ENCODE results near the gene FAM120C. TPM values are rescaled to one million over a fixed set of nuclear protein-coding genes. Genes with fewer than 3 reads are reported as not detected.

FAM120C gene, protein sequence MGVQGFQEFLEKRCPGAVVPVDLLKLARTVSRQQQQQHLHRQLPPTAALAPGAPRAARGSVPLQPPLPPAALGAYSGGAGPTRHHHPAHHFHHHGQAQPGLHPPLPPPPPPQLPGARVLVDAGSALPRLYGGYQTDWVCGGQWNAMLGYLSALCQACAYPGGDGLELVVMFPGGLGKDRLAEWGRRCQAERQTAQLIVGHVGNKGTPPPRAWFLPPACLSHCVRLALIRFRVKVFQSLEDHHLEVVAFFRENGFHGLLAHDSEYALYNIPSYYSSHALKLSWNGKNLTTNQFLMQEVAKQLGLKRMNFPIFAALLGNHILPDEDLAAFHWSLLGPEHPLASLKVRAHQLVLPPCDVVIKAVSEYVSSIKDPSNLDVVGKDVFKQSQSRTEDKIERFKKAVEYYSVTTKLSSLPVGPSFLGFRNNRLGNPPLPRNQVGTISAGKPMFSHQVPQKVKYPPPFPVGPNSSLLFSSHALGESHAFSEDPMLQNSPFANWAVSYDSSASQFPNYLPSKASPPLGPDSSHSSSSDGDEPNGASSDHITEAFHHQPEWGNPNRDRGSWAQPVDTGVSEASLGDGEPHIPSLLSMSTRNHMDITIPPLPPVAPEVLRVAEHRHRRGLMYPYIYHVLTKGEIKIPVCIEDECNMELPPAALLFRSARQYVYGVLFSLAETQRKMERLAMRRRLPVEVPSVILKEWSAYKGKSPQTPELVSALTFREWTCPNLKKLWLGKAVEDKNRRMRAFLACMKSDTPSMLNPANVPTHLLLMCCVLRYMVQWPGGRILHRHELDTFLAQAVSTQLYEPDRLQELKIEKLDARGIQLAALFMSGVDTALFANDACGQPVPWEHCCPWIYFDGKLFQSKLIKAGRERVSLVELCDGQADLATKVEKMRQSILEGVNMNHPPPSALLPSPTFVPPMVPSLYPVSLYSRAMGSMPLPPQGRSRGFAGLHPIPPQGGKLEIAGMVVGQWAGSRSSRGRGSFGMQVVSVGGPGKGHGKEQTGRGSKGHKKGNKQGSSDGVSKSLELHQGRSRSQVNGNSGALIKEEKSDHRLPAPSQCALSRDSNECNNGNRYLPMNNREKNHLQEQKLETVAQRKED
- polyA plus RNA-seq (2013, experiment 1 of 2) = 5.6 TPM
- polyA plus RNA-seq (2013, experiment 2 of 2) = 4.3 TPM

DNA sequence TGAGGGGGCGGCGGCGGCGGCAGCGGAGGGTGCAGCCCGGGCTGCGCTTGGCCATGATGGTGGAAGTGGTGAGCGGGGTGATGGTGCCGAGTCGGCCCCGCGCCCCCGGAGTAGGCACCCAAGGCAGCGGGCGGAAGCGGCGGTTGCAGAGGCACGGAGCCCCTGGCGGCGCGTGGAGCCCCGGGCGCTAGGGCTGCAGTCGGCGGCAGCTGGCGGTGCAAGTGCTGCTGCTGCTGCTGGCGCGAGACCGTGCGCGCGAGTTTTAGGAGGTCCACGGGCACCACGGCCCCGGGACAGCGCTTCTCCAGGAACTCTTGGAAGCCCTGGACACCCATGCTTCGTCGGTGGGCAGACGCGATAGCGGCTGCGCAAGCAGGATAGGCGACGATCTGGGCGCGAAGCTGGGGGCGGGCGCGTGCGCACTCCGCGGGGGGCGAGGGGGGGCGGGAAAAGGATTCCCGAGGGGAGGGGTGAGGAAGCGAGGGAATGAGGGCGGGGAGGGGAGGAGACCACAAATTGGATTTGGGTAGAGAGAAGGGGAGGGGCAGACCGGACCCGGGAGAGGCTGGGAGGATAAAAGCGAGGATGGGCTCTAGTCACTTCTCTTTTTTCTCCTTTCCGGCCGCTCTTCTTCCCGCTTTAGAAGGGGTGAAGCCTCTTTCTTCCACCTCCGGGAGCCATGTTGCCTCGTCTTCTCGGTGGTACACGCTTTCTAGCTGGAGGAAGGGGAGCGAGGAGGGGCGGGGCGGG is at the start of gene FAM120C:
Gene FAM120C, minus strand, starts transcription at position 391 of the 750 bp plus-strand sequence. Its CDS starts 56 bp downstream, at position 335.
- Histone ChIP-seq H3K4me3 (ENCODE audit: extremely low read depth, insufficient read depth, low read length, poor library complexity, severe bottlenecking) (peak within 1 kb of the TSS; percentile 63), H3K4me1 (ENCODE audit: control insufficient read depth, insufficient read depth, low read length, poor library complexity, severe bottlenecking) (peaks cover 4% of the 10 kb centered on the region), H3K9me3 (ENCODE audit: control insufficient read depth, low read length) (no peaks in the 10 kb centered on the region), H3K36me3 (ENCODE audit: control insufficient read depth, insufficient read depth, low read length) (no peaks in the 10 kb centered on the region), H3K27ac (ENCODE audit: low read depth, low read length, severe bottlenecking) (peak within 1 kb of the TSS; percentile 73)
- WGBS, 2 experiments (ENCODE audit: insufficient coverage in 2 of 2) = 0 to 2% methylated on average over 13 to 16 of the region's 70 CpGs

DNA sequence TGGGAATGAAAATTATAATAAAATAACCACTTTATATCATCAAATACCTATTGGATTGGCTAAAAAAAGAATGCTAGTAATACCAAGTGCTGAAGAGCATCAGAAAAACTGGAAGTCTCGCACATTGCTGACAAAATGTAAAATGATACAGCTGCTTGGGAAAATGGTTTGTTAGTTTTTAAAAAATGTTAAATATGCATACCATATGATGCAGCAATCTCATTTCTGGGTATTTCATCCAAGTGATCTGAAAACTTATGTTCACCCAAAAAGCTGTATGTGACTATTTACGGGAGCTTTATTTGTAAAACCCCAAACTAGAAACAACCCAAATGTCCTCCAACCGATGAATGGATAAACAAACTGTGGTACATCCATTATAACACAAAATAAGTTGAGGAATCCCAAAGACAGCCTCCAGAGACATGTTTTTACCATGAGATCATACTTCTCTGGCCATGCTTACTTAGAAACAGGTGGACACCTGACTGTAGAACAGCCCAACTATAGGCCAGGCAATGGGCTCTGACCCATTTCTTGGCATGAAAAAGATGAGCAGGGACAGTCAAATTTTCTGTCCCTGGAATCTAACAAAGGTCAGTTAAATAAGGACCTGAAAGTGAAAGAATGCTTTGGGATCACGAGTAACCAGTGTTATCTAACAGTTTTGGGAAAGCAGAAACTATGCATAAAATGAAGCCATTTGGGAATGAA is 47.5 kb upstream of the FAM120C start:
- H3K36me3 ChIP-seq (ENCODE audit: control insufficient read depth, insufficient read depth, low read length) = peaks cover 3% of the 10 kb centered on the region
- H3K9me3 ChIP-seq (ENCODE audit: control insufficient read depth, low read length) = no peaks in the 10 kb centered on the region
- H3K27ac ChIP-seq (ENCODE audit: low read depth, low read length, severe bottlenecking) = no peak overlapping the region
- H3K4me1 ChIP-seq (ENCODE audit: control insufficient read depth, insufficient read depth, low read length, poor library complexity, severe bottlenecking) = no peaks in the 10 kb centered on the region
- 100% methylated on average over 2 of the region's 4 CpGs; no CpG with 5 or more reads in 1 of the 2 experiments for WGBS, 2 experiments (ENCODE audit: insufficient coverage in 2 of 2)
- no peak overlapping the region for H3K4me3 ChIP-seq (ENCODE audit: extremely low read depth, insufficient read depth, low read length, poor library complexity, severe bottlenecking)

DNA sequence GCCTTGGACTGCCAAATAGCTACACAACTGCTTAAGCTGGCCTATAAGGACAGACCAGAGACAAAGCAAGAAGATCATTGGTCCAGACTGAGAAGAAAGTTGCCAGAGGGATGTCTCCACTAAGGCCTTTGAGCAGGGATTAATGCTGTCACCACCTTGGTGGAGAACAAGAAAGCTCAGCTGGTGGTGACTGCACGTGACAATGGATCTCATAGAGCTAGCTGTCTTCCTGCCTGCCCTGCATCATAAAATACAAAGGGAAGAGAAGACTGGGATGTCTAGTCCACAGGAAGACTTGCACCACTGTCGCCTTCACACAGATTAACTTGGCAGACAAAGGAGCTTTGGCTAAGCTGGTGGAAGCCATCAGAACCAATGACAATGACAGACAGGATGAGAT is 40.5 kb upstream of the FAM120C start:
- Histone ChIP-seq H3K36me3 (ENCODE audit: control insufficient read depth, insufficient read depth, low read length) (no peaks in the 10 kb centered on the region), H3K4me3 (ENCODE audit: extremely low read depth, insufficient read depth, low read length, poor library complexity, severe bottlenecking) (no peak overlapping the region), H3K27ac (ENCODE audit: low read depth, low read length, severe bottlenecking) (no peak overlapping the region), H3K9me3 (ENCODE audit: control insufficient read depth, low read length) (no peaks in the 10 kb centered on the region), H3K4me1 (ENCODE audit: control insufficient read depth, insufficient read depth, low read length, poor library complexity, severe bottlenecking) (no peaks in the 10 kb centered on the region)
- WGBS, 2 experiments (ENCODE audit: insufficient coverage in 2 of 2) = 80 to 100% methylated on average over 1 of the region's 2 CpGs

DNA sequence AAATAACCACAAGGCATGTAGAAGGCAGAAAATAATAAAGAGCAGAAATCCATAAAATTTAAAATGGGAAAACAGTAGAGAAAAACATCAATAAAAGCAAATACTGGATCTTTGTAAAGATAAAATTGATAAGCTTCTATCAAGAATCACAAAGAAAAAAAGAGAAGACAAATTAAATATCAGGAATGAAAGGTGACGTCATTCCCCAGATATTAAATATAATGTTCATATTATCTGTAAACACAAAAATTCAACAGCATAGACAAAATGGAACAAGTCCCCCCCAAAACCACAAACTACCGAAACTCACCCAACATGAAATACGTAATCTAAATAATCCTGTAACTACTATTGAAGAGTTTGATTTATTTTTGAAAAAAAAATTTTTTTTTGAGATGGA is 30.5 kb upstream of the FAM120C start:
- Histone ChIP-seq H3K4me1 (ENCODE audit: control insufficient read depth, insufficient read depth, low read length, poor library complexity, severe bottlenecking) (no peaks in the 10 kb centered on the region), H3K36me3 (ENCODE audit: control insufficient read depth, insufficient read depth, low read length) (no peaks in the 10 kb centered on the region), H3K4me3 (ENCODE audit: extremely low read depth, insufficient read depth, low read length, poor library complexity, severe bottlenecking) (no peak overlapping the region), H3K9me3 (ENCODE audit: control insufficient read depth, low read length) (no peaks in the 10 kb centered on the region), H3K27ac (ENCODE audit: low read depth, low read length, severe bottlenecking) (no peak overlapping the region)
- no CpG with 5 or more reads among the region's 3 CpGs for WGBS, 2 experiments (ENCODE audit: insufficient coverage in 2 of 2)

DNA sequence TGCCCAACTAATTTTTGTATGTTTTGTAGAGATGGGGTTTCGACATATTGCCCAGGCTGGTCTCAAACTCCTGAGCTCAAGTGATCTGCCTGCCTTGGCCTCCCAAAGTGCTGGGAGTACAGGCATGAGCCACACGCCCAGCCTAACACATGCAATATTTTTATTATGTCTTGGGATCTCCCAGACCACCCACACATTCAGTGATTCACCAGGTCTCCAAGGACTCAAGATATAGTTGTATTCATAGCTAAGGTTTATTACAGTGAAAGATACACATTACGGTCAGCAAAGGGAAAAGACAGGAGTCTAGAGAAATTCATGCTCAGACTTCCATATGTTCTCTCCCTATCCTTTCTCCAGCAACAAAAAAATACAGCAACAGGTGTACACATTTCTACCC is 25.5 kb upstream of the FAM120C start:
- H3K27ac ChIP-seq (ENCODE audit: low read depth, low read length, severe bottlenecking) = no peak overlapping the region
- WGBS, 2 experiments (ENCODE audit: insufficient coverage in 2 of 2) = no CpG with 5 or more reads among the region's 3 CpGs
- H3K4me1 ChIP-seq (ENCODE audit: control insufficient read depth, insufficient read depth, low read length, poor library complexity, severe bottlenecking) = no peaks in the 10 kb centered on the region
- no peaks in the 10 kb centered on the region for H3K9me3 ChIP-seq (ENCODE audit: control insufficient read depth, low read length)
- no peak overlapping the region for H3K4me3 ChIP-seq (ENCODE audit: extremely low read depth, insufficient read depth, low read length, poor library complexity, severe bottlenecking)
- no peaks in the 10 kb centered on the region for H3K36me3 ChIP-seq (ENCODE audit: control insufficient read depth, insufficient read depth, low read length)

DNA sequence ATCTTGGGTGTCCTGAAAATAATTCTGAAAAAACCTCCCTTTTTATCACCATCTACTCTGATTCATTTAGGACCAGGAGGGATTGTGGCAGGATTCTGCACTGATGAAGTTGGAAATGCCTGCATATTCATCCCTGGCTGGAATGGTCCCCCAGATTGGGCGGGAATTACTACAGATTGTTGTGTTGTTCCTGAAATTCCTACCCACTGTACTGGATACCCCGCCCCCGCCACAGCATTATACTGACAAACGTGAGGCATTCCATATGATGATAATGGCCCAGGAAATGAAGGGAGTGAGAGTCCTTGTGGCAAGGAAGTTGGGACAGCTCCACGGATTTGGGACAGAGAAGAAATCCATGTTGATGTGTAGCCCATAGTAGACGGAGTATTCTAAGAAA is 15.2 kb upstream of the FAM120C start:
- Histone ChIP-seq H3K27ac (ENCODE audit: low read depth, low read length, severe bottlenecking) (no peak overlapping the region), H3K36me3 (ENCODE audit: control insufficient read depth, insufficient read depth, low read length) (no peaks in the 10 kb centered on the region), H3K4me3 (ENCODE audit: extremely low read depth, insufficient read depth, low read length, poor library complexity, severe bottlenecking) (no peak overlapping the region), H3K9me3 (ENCODE audit: control insufficient read depth, low read length) (no peaks in the 10 kb centered on the region), H3K4me1 (ENCODE audit: control insufficient read depth, insufficient read depth, low read length, poor library complexity, severe bottlenecking) (no peaks in the 10 kb centered on the region)
- 83% methylated on average over 1 of the region's 6 CpGs; no CpG with 5 or more reads in 1 of the 2 experiments for WGBS, 2 experiments (ENCODE audit: insufficient coverage in 2 of 2)

DNA sequence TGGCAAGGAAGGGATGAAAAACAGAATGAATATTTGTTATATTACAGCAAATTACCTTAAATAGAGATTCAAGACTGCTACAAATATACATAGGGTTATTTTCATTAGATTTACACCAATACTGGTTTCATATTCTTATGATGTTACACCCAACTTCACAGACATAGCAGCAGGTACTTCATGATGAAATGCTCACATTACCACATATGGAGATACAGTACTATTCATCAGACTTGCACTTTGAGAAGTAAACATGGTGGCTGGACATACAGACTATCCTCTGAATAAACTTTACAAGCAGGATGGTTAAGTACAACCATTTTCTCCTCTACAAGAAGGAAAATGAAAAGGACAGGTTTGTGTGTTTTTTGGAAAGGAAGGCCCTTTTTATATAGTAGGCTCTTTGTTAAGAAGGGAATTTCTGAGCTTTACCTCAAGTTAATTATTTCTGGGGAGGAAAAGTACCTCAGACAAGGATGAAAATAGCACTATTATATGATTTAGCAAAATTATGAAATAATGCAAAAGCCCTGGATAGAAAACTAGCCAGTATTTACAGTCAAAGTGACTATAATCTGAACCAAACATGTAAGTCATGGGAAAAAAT is 12.0 kb upstream of the FAM120C start:
- Histone ChIP-seq H3K36me3 (ENCODE audit: control insufficient read depth, insufficient read depth, low read length) (no peaks in the 10 kb centered on the region), H3K4me3 (ENCODE audit: extremely low read depth, insufficient read depth, low read length, poor library complexity, severe bottlenecking) (no peak overlapping the region), H3K4me1 (ENCODE audit: control insufficient read depth, insufficient read depth, low read length, poor library complexity, severe bottlenecking) (no peaks in the 10 kb centered on the region), H3K9me3 (ENCODE audit: control insufficient read depth, low read length) (no peaks in the 10 kb centered on the region), H3K27ac (ENCODE audit: low read depth, low read length, severe bottlenecking) (no peak overlapping the region)

DNA sequence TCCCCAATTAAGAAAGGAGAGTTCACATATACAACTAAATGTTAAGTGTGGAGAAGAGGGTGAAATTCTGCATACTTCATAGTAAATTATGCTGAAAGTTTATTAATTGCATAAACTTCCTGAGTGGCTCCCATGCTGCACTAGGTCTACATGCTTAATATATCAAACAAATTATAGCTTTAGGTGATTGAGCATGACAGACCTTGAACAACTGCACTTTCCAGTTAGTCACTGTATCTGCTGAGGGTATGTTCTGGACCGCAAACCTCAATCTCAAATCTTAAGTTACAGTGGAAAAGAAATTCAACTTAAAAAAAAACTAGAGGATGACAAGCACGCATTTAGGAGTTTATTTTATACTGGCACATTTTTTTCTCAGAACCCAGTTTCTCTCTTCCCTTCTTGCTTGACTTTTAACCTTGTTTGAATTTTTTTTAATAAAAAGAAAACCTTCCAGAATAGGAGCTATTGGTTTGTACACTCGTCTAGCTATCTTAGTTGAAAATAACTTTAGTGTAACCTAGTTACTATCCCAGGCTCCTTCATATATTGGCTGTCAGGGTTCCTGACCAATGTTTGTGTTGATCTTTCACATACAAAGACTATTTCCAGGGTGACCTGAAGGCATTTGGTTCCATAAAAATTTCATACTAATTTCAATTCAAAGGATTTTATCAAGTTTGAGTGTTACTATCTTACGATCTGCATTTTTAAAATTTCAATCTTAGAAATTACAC is 10.2 kb upstream of the FAM120C start:
- Histone ChIP-seq H3K36me3 (ENCODE audit: control insufficient read depth, insufficient read depth, low read length) (no peaks in the 10 kb centered on the region), H3K27ac (ENCODE audit: low read depth, low read length, severe bottlenecking) (peak overlapping the region; percentile 1), H3K4me3 (ENCODE audit: extremely low read depth, insufficient read depth, low read length, poor library complexity, severe bottlenecking) (no peak overlapping the region), H3K9me3 (ENCODE audit: control insufficient read depth, low read length) (no peaks in the 10 kb centered on the region), H3K4me1 (ENCODE audit: control insufficient read depth, insufficient read depth, low read length, poor library complexity, severe bottlenecking) (no peaks in the 10 kb centered on the region)
- 100% methylated on average over 1 of the region's 4 CpGs; no CpG with 5 or more reads in 1 of the 2 experiments for WGBS, 2 experiments (ENCODE audit: insufficient coverage in 2 of 2)

DNA sequence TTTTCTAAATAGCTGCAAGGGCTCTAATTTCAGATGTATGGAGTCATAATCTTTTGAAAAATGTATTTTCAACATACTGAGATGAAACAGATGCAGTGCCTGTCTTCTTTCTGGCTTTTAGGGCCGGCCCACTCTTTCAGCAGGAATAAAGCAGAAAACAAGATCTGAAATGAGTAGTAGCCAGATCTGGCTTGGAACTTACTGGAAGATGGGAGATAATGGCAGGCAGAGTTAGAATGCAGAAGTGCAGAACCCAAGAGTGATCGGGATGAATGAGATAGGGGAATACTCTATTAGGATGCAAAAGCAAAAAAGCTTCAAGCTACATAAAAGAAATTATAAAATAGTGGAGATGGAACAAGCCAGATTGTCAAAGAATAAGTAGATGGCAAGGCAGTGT is 1.4 kb upstream of the FAM120C start:
- WGBS, 2 experiments (ENCODE audit: insufficient coverage in 2 of 2) = 100% methylated on average over 1 of the region's 2 CpGs; no CpG with 5 or more reads in 1 of the 2 experiments
- H3K36me3 ChIP-seq (ENCODE audit: control insufficient read depth, insufficient read depth, low read length) = no peaks in the 10 kb centered on the region

More for the DNA sequence above, 1.4 kb upstream of the FAM120C start:
- Histone ChIP-seq H3K4me3 (ENCODE audit: extremely low read depth, insufficient read depth, low read length, poor library complexity, severe bottlenecking) (no peak overlapping the region), H3K4me1 (ENCODE audit: control insufficient read depth, insufficient read depth, low read length, poor library complexity, severe bottlenecking) (peaks cover under 1% of the 10 kb centered on the region), H3K27ac (ENCODE audit: low read depth, low read length, severe bottlenecking) (no peak overlapping the region), H3K9me3 (ENCODE audit: control insufficient read depth, low read length) (no peaks in the 10 kb centered on the region)
